Measurements from ENCODE around the gene DLGAP3.

GRCh38 chr1:34887593-34887992, 41.9 kb downstream of the DLGAP3 start:
- TF ChIP-seq, protein P1, sequence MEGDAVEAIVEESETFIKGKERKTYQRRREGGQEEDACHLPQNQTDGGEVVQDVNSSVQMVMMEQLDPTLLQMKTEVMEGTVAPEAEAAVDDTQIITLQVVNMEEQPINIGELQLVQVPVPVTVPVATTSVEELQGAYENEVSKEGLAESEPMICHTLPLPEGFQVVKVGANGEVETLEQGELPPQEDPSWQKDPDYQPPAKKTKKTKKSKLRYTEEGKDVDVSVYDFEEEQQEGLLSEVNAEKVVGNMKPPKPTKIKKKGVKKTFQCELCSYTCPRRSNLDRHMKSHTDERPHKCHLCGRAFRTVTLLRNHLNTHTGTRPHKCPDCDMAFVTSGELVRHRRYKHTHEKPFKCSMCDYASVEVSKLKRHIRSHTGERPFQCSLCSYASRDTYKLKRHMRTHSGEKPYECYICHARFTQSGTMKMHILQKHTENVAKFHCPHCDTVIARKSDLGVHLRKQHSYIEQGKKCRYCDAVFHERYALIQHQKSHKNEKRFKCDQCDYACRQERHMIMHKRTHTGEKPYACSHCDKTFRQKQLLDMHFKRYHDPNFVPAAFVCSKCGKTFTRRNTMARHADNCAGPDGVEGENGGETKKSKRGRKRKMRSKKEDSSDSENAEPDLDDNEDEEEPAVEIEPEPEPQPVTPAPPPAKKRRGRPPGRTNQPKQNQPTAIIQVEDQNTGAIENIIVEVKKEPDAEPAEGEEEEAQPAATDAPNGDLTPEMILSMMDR (IDR thresholded peaks at IDR 0.05), result no peak
- no peak for TF ChIP-seq POLR2AphosphoS5 (IDR thresholded peaks at IDR 0.05)

Data from esophagus muscularis mucosa (tissue), 3 donors.